CD4-positive, alpha-beta T cell treated with Interleukin-15 for 4 hours (primary cell): ENCODE results near the gene LRRC18.
A peak's percentile ranks its signal among the peaks of the same experiment; 100 is the strongest.

ENCODE experiments used
- DNase-seq: peaks from one replicate; pipeline ENCODE4 v3.0.0-alpha.2; 2020; ENCODE audit warnings: low spot score

LRRC18 gene

DNA sequence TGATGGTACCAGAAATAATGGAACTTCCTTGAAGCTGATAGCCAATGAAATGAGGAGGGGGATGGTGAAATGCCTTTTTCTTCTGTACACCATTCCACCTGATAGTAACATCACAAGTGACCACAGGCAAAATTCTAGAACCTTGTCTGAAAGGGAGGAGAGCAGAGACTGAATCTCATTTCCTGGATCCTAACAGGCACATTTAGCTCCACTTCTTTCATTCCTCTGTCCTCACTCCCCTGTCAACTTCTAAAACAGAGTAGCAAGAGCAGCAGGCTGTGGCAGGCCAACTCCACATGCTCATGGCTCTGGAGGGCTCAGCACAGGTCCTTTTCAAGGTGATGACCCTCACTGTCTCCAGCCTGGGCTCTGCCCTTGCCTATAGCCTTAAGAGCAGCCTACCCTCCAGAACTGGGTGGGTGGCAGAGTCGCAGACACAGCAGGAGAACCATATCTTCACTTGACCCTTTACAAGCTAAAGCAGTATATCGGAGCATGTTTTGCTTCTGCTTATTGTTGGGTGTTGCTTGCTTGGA, at the start of gene LRRC18:
LRRC18 (minus strand) TSS at position 51 of the 536 bp plus-strand sequence. CDS start 25,685 bp downstream, outside the sequence.
- no peak for DNase-seq

DNA sequence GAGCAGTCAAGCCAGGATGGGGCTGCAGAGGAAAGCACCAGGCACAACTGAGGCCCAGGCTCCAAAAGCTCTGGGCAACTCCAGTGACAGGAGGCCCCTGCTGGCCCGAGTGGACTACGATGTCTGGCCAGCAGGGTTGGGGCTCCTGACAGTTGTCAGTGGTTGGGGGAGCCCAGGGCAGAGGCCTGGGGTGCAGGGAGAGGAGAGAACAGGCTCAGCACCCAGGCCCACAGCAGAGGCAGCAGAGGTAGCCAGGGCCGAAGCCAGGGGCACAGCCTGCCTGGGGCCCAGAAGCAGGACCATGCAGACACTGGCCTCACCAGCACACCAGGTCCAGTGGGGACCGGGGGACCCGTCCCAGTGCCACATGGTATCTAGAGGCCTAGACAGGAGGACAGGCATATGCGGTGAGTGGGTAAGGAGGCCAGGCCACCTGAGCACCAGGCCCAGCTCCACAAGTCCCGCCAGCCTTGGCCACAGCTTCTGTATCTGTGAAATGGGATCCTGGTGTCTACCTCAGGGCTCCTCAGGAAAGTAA, 46.0 kb upstream of the LRRC18 start:
- DNase-seq = no peak

- DNase-seq = no peak
Measured at GRCh38 chr10:48983648-48984351, 44.2 kb upstream of the LRRC18 start.

- no peak for DNase-seq
Measured at GRCh38 chr10:48982584-48982983, 42.9 kb upstream of the LRRC18 start.

DNA sequence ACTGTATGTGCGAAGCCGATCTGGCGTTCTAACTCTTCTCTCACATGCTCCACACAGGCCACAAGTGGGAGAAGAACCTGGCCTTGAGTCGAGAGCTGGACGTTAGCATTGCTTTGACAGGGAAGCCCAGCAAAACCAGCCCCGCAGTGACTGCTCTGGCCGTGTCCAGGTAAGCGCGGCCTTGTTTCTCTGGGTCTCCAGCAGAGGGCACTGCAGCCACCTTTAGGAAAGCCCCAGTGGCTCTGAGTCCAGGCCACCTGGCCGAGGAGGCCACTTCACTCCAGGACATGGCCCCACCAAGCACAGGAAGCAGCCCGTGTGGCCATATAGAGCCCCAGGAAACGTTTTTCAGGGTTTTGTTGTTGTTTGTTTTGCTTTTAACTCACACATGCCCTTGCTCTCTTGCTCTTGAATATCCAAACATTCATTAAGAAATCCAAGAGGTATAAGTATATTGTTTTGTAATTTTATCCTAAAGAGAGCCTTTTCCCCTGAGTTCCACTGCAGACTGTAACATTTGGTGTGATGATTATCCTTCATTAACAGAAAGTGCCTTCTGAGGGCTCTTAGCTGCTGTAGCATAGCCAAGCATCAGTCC, 41.8 kb upstream of the LRRC18 start:
- DNase-seq = peak; percentile 6

DNA sequence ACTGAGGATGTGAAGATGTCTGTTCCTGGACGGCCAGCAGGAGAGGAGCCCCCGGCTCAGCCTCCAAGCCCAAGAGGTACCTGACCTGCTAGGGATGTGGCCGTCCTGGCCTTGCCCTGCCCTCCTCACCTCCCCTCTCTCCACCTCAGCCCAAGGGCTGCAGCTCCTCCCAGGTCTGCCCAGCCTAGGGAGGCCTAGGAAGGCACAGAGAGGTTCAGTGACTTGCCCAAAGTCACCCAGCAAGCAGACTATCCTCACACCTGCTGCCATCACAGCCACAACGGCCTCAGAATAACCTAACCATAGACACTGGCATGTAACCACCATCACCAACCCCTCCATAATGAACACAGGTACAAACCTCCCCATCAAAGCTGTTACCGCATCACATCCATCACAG, 38.7 kb upstream of the LRRC18 start:
- no peak for DNase-seq

GRCh38 chr10:48976196-48976595, 36.6 kb upstream of the LRRC18 start:
- DNase-seq = no peak

GRCh38 chr10:48974510-48975156, 35.0 kb upstream of the LRRC18 start:
- DNase-seq = no peak

DNA sequence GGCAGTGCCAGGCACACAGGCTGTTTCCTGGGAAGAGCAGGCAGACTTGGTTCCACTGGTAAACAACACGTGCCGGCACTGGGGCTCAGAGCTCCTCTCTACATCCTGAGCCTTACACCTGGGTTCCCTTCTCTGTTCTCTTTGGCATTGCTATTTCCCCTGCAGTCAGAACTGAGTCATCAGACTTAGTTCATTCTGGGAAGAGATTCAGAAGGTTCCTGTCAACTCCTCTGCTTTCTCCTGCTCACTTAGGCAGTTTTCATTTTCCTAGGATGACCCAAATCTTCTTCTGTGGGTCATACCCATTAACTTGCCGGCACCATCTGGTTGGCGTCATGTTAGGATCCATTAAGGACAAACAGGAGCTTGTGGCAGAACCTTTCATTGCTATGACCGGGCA, 33.4 kb upstream of the LRRC18 start:
- no peak for DNase-seq

DNA sequence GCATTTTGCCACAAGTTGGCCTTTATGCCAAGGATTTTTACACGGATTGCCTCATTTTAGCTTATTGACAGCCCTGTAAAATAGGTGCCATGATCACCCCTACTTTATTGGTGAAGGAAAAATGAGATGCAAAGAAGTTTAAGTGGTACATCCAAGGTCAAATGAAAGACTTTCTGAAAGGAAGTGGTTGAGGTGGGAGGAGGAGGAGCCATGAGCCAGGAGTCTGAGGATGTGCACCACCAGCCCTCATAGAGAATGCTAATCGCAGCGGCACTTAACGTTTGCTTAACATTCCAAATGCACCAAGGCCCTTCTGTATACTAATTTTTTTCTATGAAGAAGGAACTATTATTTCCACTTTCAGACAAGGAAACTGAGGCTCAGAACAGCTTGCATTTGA, 31.0 kb upstream of the LRRC18 start:
- DNase-seq = no peak

DNA sequence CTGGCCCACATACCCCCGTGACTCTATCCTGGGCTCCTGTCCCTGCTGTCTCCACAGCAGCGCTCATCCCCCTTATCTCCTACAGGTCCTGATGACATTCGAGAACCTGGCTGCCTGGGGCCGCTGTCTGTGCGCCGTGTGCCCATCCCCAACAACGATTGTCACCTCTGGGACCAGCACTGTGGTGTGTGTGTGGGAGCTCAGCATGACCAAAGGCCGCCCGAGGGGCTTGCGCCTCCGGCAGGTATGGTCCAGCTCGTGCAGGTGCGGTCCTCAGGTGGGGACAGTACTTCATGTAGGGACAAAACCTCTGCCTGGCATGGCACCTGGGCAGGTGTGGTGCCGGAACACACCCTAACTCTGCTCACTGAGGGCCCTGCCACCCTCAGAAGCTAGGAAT, 30.4 kb upstream of the LRRC18 start:
- DNase-seq = no peak

GRCh38 chr10:48968036-48968435, 28.4 kb upstream of the LRRC18 start:
- DNase-seq = no peak

DNA sequence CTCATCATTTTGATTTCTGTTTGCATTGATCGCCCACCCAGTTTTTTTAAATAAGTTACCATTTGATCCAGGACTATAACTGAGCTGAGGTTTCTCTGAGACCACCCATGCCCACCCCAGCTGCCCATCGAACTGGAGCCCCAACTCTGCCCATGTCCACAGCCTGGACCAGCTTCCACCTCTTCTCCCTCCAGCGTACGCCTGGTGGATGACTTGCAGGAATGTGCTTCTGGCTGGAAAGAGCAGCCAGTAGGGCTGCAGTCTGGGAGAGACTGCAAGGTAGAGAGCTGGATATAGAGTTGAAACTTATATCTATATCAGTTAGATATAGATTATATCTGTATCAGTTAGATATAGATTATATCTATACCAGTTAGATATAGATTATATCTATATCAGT, 25.8 kb upstream of the LRRC18 start:
- no peak for DNase-seq

DNA sequence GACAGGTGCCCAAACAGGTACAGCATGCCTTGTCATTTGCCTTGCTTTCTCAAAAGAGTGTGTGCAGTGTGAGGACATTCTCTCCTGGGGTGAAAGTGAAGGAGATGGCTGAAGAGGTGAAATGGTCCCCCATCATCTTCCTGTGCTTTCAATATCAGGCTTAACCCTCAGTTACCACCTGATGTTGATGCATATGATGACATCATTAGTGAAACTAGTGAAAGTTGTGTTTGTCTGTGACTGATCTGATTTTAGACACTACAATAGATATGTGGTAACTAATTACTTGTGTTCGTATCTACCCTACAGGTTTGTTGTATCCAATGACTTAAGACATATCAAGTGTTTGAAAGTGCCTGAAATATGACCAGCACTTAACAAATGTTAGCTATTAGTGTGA, 24.4 kb upstream of the LRRC18 start:
- no peak for DNase-seq

DNA sequence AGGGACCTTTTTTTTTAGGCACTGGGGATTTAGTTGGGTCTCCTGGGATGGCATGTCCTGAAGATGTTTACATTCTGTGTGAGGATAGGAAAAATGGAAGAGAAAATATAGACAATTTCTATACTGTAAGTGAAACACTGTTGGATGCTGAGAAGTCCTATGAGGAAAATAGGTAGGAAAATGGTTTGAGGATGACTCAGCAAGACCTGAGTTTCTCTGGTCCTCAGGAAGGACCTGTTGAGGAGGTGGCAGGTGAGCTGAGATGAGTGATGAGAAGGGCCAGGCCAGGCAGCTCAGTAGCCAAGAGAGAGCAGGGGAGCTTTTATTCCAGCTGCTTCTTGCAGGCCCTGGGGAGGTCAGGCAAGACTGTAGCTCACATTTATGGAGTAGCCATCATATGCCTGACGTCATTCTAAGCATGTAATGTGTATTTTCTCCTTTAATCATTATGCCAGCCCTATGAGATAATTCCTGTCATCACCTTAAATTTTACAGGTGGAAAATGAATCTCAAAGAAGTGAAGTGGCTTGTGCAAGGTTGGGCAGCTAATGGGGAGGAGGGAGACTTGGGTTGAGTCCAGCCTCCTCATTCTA, 19.1 kb upstream of the LRRC18 start:
- no peak for DNase-seq

GRCh38 chr10:48957361-48958151, 17.9 kb upstream of the LRRC18 start:
- no peak for DNase-seq

DNA sequence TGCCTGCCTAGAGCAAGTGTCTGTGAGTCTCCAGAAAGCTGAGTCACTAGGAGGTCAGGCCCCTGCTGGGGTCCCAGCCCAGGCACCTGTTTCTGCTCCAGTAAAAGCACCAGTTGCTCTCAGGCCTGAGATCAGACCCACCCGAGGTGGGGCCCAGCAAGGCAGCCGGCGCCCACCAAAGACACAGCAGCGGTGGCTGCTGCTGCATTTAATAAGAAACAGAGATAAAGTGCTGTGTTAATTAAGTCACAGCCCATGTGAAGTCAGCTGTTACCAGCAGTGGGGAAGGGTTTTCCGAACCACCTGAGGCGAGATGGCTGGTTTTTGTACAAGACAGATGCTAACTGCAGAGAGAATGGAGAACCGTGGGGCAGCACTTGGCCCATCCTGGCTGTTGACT, 12.1 kb upstream of the LRRC18 start:
- DNase-seq = no peak

GRCh38 chr10:48948470-48949037, 8.9 kb upstream of the LRRC18 start:
- no peak for DNase-seq

GRCh38 chr10:48947690-48948469, 8.2 kb upstream of the LRRC18 start:
- no peak for DNase-seq

DNA sequence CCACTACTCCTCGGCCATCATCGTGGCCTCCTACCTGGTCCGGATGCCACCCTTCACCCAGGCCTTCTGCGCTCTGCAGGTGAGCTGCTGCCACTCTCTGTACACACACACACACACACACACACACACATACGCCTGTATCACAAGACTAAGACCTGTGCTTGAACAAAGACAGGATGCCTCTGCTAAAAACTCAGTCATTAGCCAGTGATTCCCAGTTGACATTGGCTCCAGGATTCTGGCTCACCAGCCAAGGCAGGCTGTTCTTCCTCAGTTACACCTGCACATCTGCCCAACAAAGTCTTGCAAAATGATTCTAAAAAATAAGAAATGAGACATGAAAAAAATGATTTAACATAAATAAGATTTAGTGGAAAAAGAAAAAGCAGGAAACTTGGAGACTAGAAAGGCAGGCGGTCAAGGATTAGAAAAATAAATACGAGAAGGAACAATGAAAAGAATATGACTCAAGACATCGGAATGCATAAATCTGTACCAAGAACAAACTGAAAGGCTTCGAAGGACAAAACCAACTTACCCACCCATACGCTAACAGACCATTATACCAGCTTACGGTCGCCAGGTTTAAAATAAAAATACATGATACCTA, 7.4 kb upstream of the LRRC18 start:
- DNase-seq = no peak
